Globus pallidus (tissue), 1 donor: ENCODE results near the gene DPP6.
"Not testable (repeated sequence)": the region's sequence is repeated elsewhere in the genome, so short reads cannot be mapped to it uniquely, and the experiment has no call there.

Experiments
- DNase-seq: peaks from one replicate; pipeline ENCODE4 v3.0.0-alpha.2; 2015; ENCODE audit warnings: low spot score

DPP6 gene

DNA sequence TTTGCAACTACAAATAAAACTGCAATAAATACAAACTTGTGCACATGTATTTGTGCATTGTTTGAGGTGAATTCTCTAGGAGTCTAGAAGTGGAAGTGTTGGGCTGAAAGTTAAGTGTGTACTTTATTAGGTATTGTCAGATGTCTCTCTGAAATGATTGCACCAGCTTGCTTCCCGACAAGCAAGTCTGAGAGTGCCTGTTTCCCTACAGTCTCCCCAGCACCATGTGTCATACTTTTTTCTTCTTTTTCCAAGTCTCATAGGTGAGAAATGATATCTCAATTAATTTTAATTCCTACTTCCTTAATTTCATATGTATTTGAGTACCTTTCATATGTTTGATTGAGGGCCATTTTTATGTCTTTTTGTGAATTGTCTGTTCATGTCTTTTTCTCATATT, 614.6 kb downstream of the DPP6 start:
- no peak for DNase-seq

DNA sequence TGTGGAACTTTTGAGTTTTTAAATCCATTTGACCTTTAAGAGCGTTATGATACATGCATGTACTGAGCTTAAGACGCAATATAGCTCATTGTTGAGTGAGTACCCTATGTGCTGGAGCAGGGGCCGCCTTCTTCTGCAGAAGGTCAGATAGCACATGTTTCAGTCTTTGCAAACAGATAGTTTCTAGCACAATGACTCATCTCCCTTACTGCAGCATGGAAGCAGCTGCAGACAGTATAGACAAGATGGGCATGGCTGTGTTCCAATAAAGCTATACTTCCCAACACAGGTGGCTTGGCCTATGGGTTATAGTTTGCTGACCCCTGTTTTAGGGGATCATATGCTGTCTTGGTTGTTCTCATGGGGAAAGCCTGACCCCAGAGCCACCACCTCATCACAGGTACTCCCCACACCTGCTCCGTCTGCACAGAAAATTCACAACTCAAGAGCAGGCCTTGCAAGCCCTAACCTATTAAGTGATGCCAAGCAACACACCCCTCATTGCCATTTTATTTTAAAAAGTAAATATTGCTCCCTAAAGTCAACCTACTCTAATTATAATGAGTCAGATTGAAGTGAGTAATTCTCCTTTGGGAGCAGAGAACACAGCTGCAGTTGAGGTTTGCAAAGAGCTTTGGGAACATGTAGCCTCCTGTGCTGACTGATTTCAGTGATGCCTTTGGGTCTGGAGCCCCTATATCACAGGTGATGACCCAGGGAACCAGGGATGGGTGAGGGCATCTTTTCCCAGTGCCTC, 620.6 kb downstream of the DPP6 start:
- no peak for DNase-seq

DNA sequence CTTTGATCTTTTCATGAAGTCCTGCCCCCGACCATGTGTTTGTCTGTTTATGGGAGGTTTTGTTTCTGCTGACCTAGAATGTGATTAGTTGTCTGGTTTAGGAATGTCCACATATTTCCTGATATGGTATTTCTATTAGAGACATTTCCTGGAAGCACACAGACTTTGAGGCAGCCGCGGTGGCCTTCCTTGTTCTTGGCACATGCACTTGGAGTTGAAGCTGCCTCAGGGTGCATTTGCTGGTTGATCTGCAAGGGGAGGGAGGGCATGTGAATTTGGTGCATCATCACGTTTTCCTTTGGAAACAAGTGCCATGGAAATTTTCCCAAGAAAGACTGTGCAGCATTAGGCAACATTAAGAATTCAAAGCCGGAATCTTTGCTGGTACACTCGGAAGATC, 622.0 kb downstream of the DPP6 start:
- no peak for DNase-seq

DNA sequence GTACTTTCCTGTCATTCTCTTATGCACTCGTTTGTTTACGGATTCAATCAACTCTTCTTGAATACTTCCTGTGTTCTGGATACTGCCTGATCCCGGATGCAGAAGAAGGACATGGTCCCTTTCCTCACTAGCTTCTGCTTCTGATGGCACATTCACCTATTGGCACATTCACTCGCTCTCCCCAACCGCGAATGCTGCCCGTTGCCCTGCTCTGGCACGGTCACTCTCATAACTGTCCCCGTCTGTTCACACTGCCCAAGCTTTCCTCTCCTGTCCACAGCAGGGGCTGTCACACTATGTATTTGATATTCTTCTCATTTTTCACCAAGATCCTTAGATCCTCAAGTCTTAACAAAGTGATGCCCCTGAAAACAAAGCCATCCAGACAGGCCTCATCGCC, 623.4 kb downstream of the DPP6 start:
- no peak for DNase-seq

DNA sequence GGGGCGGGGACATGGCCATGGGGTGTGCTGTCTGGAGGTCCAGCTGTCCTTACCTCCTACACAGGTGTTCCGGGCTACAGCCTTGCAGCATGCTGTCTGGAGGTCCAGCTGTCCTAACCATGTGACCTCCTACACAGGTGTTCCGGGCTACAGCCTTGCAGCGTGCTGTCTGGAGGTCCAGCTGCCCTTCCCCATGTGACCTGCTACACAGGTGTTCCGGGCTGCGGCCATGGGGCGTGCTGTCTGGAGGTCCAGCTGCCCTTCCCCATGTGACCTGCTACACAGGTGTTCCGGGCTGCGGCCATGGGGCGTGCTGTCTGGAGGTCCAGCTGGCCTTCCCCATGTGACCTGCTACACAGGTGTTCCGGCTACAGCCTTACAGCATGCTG, 623.8 kb downstream of the DPP6 start:
- not testable (repeated sequence) for DNase-seq

DNA sequence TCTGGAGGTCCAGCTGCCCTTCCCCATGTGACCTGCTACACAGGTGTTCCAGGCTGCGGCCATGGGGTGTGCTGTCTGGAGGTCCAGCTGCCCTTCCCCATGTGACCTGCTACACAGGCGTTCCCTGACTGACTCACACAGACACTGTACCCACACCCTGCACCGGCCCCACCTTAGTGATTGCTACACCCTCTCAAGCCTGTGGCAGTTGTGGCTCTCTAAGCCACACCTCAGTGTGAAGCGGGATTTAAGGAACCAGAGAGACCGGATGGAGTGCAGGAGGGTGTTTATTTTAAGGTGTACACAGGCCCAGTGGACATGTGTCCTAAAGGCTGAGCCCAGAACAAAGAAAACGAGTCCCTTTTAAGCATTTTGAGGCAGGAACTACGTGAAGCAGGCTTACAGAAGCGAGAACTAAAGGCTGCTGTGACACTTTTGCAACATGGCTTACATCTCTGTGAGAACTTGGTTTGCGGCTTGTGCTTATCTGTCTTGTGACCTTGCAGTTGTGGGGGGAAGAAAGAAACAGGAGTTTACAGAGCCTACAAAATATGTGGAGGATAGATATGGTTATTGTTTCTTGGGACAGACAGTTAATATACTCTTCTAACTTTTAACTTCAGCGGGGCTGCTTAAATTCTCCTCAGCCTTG, 624.4 kb downstream of the DPP6 start:
- no peak for DNase-seq

DNA sequence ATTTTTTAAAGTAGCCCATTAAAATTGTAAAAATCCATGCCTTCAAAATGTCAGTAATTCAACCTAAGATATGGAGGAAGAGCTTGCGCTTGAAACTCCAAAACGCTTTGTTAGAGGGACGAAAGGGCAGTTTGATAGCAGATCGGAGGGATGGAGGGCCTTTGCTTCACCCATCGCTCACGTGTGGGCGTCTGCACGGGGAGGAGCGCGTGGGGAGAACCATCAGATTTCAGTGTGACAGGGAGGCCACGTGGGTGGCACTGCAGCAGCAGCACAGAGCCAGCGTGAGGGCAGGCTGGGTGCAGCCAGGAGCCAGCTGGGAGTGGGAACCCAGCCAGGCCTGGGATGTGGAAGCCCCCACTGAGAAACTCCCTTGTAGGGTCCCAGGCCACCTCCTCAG, 625.3 kb downstream of the DPP6 start:
- DNase-seq, result no peak

DNA sequence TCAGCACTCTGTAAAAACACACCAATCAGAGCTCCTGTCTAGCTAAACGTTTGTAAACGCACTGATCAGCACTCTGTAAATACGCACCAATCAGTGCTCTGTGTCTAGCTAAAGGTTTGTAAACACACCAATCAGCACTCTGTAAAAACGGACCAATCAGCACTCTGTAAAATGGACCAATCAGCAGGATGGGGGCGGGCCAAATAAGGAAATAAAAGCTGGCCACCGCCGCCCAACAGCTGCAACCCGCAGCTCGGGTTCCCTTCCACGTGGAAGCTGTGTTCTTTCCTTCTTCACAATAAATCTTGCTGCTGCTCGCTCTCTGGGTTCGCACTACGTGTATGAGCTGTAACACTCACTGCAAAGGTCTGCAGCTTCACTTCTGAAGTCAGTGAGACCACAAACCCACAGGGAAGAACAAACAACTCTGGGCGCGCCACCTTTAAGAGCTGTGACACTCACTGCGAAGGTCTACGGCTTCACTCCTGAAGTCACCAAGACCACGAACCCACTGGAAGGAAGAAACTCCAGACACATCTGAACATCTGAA, 625.9 kb downstream of the DPP6 start:
- not testable (repeated sequence) for DNase-seq

DNA sequence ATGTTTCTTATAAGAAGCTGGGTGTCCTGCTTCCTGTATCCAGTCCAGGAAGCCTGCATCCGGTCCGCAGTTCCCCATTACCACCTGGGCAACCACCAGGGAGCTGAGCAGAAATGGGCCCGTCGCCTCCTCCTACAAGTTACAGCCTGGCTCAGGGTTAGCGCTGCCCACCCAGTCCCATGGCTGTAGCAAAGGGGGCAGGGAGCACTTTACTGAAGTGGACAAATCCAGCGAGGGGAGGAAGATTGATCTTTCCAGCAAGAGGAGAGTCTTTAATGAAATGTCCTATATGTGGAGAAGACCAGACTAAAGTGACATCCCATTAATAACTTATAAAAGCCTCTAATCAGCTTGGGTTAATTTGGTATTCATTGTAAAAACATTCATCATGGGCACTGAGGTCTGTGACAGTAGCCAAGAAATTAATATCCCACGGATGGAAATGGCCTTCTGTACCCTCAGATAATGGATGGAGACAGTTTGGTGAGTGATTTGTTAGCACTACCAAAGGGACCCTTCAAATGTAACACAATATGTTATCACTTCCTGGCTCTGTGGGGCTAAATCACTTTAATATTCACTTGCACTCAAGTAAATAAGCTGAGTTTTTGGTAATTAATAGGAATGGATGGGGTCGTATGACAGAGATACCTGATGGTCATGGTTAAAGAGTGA, 627.3 kb downstream of the DPP6 start:
- DNase-seq, result no peak

DNA sequence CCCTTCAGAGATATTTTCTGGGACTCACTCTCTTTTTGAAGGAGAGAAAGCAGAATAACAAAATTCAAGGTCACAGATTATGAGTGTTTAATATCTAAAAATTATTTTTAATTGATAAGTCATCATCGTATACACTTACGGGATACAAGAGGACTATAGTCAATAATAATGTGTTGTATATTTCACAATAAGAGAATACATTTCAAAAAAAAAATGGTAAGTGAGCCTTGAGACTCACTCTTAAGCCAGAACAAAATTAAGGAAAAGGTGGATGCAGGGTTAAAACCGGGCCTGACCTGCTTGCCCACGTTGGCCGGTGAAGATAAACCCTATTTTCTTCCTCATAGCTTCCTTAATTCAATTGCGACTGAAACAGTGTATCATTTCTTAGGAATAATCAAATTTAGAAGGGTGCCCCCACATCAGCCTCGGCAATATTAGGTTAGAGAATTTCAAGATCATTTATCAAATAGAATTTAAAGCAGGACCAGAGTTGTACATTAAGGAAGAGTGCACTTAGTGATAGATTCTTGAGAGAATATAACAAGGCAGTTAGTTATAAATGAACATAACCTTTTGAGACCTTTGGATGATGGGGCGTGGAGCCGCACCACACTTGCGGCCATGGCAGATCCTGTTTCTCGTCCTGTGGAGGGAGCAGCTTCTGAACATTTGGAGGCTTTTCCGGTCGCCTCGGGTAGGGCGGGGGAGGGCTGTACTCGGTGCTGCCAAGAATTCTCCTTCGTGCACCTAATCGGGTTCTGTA, 628.9 kb downstream of the DPP6 start:
- DNase-seq, result no peak

DNA sequence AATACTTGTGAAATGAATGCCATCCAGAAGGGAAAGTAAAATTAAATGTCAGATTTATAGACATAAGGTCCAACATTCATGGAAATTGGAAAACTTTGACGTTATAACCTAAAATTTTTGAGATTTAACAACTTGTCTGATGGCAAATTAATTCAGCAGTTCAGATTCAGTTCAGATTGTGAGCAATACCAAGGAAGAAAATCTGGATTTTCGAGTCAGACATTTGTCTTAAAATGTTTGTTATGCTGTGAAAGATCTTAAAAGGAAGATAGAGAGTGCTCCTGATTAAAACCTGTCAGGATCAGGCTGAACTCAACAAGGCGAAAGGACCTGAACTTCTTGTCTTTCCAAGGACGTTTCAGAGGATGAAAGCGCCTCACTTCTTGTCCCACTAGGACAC, 629.8 kb downstream of the DPP6 start:
- DNase-seq, result no peak

DNA sequence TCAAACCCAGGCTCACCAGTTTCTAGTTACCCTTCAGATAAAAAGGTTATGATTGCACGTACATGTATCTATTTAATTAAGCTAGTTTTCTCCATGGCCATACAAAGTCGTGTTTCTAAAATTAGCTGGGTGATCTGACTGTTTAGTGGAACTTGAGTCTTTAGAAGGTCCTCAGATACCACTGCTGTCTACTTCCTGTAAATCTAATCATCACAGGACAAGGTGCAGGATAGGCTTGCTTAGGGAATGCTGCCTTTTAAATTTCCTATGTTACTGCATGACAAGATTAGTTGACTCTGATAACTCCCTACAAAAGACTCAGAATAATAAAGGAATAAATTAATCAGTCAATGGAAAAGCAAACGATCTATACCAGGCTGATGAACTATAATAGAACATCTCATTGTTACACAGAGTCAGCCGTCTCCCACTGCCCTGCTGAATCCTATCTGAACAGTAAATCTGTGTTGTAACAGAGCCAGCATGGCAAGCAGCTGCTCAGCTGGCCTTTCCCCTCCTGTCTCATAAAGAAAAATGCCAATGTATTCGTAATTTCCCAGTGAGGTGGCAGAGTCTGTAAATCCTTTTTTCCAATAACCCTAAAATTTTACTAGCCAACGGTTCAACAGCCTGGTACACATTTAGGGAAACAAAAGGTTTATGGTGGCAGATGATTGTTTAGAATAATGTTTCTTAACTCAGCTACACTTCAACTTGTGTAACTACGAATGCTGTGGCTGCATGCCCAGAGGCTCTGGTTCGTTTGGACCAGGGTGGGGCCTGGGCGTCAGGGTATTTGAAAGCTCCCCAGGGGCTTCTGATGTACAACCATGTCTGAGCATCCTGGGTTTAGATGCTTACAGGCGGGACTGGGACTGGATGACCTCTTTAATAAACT, 632.7 kb downstream of the DPP6 start:
- peak; percentile 20 for DNase-seq

DNA sequence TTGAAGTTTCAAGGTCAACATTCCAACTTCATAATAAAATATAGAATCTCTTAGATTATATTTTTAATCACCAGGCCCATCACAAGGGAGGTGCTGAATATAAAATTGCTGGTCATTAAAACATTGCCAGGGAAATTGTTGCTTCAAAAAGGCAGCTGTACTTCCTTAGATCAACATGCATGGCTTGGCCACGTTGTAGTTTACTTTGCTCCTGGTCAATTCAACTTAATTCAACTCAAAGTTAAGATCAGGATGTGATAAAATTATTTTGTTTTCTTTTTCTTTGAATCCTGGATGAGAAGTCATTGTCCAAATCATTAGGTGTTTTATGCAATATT, 633.3 kb downstream of the DPP6 start:
- DNase-seq, result no peak

DNA sequence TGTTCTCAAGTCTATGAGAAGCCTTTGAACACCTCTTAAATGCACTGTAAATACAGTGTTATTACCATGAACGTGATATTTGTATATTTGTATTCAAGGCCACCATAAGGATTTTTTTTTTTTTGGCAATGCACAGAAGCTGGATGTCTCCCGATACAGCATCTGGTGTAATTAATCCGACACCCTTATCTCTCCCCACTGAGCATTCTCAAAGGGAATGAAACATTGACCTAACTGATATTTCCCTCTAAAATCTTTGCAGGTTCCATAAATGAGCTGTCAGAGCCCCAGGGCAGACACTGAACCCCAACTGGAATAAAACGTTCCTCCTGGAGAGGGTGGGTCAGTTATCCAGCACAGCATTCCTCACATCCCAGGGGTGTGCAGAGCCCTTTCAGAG, 634.1 kb downstream of the DPP6 start:
- DNase-seq, result no peak

DNA sequence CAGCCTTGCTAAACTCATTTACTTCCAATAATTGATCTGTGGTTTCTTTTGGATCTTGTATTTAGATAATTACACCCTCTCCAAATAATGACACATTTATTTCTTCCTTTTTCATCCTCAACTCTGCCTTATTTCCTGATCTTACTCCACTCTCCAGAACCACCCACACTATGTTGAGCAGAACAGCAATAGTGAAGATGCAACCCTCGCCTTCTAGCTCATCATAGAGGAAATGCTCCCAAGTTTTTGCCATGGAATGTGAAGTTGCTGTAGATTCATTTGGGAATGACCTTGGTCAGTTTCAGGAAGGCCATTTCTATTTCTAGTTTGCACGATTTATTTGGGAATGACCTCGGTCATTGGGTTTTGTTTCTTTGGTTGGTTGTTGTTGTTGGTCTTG, 636.8 kb downstream of the DPP6 start:
- DNase-seq, result no peak

DNA sequence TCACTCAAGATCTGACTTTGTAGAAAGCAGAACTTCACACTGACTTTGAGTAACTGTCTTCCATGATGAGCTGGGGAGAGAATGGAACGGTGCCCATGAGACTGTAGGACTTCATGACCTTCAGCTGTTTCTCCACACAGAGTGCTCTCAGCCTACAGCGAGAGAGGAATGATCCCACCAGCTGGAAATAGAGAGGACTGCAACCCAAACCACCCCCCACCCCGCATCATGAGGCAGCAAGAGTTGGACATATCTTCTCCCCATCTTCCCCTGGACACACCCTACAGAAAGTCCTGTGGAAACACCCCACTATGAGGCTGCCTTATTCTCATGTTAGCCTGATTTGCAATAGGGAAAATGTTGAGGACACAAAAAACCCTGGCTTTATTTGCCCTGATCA, 638.2 kb downstream of the DPP6 start:
- no peak for DNase-seq

DNA sequence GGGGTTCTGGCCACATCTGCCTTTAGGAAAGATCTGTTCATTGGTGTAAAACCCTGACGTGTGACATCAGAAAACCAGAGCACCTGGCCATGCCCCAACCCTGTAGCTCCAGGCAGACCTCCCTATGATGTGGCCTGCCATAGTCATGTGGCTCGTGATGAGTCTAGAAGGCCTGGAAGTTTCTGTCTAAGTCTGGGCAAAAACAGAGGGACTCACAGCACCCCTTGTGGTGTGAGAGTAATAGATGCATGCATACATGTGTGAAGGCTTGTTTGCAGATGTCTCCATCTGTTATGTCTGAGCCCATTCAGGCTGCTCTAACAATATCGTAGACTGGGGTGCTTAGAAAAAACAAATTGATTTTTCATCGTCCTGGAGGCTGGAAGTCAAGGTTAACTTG, 641.5 kb downstream of the DPP6 start:
- no peak for DNase-seq

DNA sequence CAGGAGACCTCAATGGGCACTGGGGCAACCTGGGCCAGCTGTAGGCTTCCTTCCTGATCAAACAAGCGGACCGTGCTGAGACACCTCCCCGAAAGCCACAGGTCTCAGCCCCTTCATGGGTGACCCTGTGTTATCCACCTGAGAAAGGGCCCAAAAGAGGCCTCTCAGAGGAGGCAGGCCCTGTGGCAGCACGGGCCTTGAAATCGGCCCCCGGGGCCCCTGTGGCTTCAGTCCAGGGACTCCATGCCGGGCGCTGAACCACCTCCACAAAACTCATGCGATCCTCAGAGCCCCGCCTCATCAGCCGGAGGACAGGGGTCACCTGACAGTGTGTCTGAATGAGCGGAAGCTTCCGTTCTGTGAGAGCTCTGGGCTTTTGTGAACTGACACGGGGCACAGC, 643.6 kb downstream of the DPP6 start:
- no peak for DNase-seq

DNA sequence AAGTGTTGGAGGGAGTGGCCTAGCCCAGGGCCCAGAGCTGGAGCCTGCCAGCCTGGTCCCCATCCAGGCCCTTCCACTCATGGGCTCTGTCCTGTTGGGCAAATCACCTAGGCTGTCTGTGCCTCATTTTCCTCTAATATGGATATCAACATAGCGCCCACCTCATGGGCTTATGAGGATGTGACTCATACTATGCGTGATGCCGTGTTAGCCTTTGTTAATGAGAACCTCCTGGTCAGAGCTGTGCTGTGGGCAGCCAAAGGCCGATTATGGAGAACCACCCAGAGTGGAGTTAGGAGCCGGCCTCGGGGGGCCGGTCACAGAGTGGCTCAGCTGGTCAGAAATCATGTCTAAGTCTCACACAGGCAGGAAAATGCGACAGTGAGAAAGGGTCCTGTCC, 644.4 kb downstream of the DPP6 start:
- no peak for DNase-seq

DNA sequence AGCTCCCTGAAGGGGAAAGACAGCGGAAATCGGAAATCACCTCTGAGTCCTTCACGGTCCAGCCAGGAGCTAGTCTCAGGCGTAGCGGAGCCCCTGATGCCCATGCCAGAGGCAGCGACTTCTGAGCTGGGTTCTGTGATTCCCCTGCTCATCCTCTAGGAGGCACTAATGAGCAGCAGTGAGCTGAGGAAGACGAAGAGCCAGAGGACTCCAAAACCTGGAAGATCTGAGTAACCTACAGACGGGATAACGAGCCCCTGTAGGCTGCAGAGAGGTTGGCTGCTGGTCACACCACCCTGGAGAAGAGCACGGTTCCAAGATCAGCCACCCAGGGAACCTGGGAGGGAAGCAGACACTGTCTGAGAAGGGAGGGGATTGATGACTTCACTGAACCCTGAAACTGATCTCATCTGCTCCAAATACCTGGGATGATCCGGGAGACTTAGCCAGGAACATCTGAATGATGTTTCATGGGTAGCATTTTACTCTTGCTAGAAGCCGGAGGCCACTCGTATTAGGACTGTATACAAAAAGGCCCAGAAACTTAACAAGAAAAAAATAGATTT, 646.6 kb downstream of the DPP6 start:
- DNase-seq, result peak; percentile 40

DNA sequence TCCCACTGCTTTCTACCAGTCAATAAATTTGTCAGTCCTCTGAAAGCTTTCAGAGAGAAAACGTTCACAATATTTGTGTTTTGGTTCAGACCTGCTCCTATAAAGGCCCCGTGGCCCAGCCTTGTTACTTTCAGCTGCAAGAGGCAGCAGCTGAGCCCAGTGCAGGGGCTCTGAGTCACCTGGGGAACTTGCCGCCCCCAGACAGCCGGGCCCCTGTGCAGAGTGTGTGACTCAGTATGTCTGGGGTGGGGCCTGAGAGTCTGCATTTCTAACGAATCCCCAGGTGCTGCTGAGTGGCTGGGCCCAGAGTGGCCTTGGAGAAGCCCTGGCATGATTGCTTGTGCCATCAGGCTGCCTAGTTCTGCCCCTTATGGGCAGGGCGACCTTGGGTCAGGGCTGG, 647.2 kb downstream of the DPP6 start:
- no peak for DNase-seq
